ENCODE measurements around the gene SLC2A1.

Gene SLC2A1

GRCh38 chr1:42945164-42945563 lies 13.5 kb downstream of the SLC2A1 start:
- H3K27ac ChIP-seq, result peak overlapping the region; percentile 97
- POLR2A ChIA-PET (ENCODE audit: low non-redundant PET), result interaction anchor here (0.6 kb wide), 1 partner anchor 17 kb away, joined by 3 read pairs; no protein-coding TSS in a partner anchor
- CTCF ChIA-PET, result interaction anchor here (0.9 kb wide), 1 partner anchor 128 kb away, joined by 3 read pairs; no protein-coding TSS in a partner anchor
- DNase-seq (ENCODE audit: low spot score), result no peak
- TF ChIP-seq, protein P1, sequence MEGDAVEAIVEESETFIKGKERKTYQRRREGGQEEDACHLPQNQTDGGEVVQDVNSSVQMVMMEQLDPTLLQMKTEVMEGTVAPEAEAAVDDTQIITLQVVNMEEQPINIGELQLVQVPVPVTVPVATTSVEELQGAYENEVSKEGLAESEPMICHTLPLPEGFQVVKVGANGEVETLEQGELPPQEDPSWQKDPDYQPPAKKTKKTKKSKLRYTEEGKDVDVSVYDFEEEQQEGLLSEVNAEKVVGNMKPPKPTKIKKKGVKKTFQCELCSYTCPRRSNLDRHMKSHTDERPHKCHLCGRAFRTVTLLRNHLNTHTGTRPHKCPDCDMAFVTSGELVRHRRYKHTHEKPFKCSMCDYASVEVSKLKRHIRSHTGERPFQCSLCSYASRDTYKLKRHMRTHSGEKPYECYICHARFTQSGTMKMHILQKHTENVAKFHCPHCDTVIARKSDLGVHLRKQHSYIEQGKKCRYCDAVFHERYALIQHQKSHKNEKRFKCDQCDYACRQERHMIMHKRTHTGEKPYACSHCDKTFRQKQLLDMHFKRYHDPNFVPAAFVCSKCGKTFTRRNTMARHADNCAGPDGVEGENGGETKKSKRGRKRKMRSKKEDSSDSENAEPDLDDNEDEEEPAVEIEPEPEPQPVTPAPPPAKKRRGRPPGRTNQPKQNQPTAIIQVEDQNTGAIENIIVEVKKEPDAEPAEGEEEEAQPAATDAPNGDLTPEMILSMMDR (conservative IDR thresholded peaks at IDR 0.05; ENCODE audit: low read depth), result no peak

DNA sequence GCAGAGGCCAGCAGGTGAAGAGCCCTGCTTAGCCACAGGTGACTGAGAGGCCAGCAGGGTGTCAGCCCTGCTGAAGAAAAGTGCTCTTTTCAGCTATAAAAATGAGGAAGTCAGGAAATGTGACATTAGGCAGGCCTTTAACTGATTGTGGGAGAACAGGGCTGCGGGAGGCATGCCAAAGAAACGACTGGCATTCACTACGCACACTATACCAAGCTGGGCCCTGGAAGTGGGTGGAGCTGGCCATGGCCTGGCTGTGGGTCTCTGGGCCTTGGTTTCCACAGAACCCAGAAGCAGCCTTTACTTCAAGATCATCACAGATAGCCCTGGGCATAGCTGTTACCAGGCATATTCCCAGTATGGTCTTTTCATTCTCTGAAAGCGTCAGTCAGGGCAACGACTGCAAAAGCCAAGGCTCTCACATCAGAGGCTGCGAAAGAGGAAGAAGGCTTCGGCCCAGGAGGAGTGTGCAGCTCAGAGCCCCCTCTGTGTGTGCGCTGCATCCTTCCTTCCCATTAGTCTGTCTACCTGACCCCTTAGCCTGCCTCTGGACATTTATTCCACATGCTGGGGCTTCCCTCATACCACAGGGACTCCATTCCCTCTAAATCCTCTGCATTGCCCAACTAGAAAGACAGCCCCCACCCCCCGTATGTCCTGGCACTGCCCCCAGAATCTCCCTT lies 14.3 kb downstream of the SLC2A1 start:
- DNase-seq (ENCODE audit: low spot score), result no peak
- CTCF ChIA-PET, result interaction anchor here (0.6 to 3.4 kb wide), 2 partner anchors 12 to 129 kb away, joined by 3 to 14 read pairs; no protein-coding TSS in a partner anchor
- peak overlapping the region; percentile 97 for H3K27ac ChIP-seq
- POLR2A ChIA-PET (ENCODE audit: low non-redundant PET), result interaction anchor here (0.6 kb wide), 1 partner anchor 18 kb away, joined by 3 read pairs; no protein-coding TSS in a partner anchor
- TF ChIP-seq, protein P1 (conservative IDR thresholded peaks at IDR 0.05; ENCODE audit: low read depth), result no peak

- CTCF ChIA-PET, result interaction anchor here (0.6 to 3.4 kb wide), 4 partner anchors 83 to 207 kb away, joined by 3 to 14 read pairs (median 6); no protein-coding TSS in a partner anchor
- POLR2A ChIA-PET (ENCODE audit: low non-redundant PET), result interaction anchor here (1.1 kb wide), 1 partner anchor 9 kb away, joined by 4 read pairs; no protein-coding TSS in a partner anchor
- H3K27ac ChIP-seq, result peak overlapping the region; percentile 97
- TF ChIP-seq, protein P1 (conservative IDR thresholded peaks at IDR 0.05; ENCODE audit: low read depth), result no peak
- no peak for DNase-seq (ENCODE audit: low spot score)
Observed at GRCh38 chr1:42943728-42944127, 14.9 kb downstream of the SLC2A1 start.

DNA sequence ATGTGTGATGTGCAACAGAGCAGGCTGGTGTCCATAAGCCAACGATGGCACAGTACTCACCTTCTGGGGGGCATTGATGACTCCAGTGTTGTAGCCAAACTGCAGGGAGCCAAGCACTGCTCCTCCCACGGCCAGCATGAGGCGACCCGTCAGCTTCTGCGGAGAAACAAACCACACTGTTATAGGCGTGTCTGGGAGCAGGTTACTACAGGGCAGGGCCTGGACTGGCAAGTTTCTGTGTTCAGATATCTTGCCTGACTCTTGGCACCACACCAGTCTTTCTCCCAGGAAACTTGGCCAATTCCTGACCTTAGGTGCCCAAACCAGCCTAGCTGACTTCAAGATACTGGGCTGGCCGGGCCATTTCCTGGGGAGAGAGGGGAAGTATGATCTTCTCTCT lies 15.5 kb downstream of the SLC2A1 start:
- H3K27ac ChIP-seq, result peak overlapping the region; percentile 97
- DNase-seq (ENCODE audit: low spot score), result peak; percentile 89
- CTCF ChIA-PET, result interaction anchor here (0.6 to 3.4 kb wide), 5 partner anchors 10 to 208 kb away, joined by 3 to 14 read pairs (median 5); no protein-coding TSS in a partner anchor
- TF ChIP-seq, protein P1 (conservative IDR thresholded peaks at IDR 0.05; ENCODE audit: low read depth), result no peak
- POLR2A ChIA-PET (ENCODE audit: low non-redundant PET), result interaction anchor here (1.1 kb wide), 1 partner anchor 10 kb away, joined by 4 read pairs; no protein-coding TSS in a partner anchor

DNA sequence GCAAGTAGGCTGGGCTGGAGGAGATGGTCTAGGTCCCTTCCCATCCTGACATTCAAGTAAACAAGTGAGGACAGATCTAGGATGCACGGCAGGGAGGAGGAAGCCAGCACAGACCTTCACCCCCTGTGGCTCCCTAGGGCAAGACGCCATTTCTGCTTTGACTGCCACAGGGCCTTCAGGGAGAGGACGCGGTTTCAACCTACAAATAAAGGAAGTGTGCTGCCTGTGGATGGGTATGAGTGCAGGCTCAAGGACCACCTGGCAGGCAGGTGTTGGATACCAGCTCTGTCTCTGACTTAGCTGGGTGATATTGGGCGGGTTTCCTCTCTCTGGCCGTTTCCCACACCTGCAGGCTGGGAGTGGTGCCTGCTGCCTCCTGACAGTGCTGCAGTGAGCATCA lies 16.2 kb downstream of the SLC2A1 start:
- peak overlapping the region; percentile 97 for H3K27ac ChIP-seq
- POLR2A ChIA-PET (ENCODE audit: low non-redundant PET), result interaction anchor here (1.1 kb wide), 1 partner anchor 11 kb away, joined by 4 read pairs; no protein-coding TSS in a partner anchor
- CTCF ChIA-PET, result interaction anchor here (0.6 to 3.4 kb wide), 3 partner anchors 10 to 1522 kb away, joined by 3 to 14 read pairs (median 3); no protein-coding TSS in a partner anchor
- no peak for DNase-seq (ENCODE audit: low spot score)
- TF ChIP-seq, protein P1 (conservative IDR thresholded peaks at IDR 0.05; ENCODE audit: low read depth), result no peak

DNA sequence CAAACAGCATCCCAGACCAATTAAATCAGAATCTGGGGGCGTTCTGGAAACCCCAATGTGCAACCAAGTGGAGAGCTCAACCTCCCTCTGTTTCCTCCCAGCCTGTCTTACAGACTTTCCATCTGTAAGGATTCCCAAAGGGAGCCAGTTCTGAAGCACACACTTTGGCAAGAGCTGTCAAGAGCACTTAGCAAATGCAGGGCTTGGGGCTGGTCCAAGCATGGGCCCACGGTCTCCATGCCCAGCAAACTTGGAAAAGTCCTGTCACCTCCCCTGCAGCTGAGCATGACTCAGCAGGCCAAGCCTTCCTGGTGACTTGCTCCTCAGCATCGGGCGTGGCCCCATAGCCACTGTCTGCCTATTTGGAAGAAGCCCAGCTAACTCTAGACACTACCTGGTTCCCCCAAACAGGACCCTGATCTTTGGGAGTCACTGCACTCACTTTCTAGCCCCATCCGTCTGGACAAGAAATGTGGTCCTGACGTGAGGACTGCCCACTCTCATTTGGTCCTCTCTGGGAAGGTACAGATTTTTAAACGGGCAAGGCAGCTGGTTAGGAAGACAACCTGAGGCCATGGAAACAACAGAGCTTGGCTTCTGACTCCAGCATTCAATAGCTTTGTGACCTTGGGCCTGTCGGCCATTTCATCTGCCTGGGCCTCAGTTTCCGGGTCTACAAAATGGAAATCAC lies 16.9 kb downstream of the SLC2A1 start:
- ChIA-PET POLR2A (ENCODE audit: low non-redundant PET) (interaction anchor here (1.1 kb wide), 1 partner anchor 13 kb away, joined by 3 read pairs; no protein-coding TSS in a partner anchor), CTCF (interaction anchor here (0.6 to 3.4 kb wide), 4 partner anchors 16 to 1521 kb away, joined by 3 to 14 read pairs (median 4); no protein-coding TSS in a partner anchor)
- TF ChIP-seq, protein P1 (conservative IDR thresholded peaks at IDR 0.05; ENCODE audit: low read depth), result no peak
- peak overlapping the region; percentile 97 for H3K27ac ChIP-seq
- peak; percentile 71 for DNase-seq (ENCODE audit: low spot score)
